HG03103 (cell line): ENCODE data around the gene PTPRT.

ENCODE experiments used
- ATAC-seq: cut with Tn5 transposase; IDR thresholded peaks from one replicate; pipeline ENCODE4 v1.9.1; 2021; ENCODE audit warnings: low read depth; ENCODE audit not compliant: unreplicated experiment

The PTPRT gene

GRCh38 chr20:42852691-42853090 lies 337.0 kb downstream of the PTPRT start:
- ATAC-seq: no peak

DNA sequence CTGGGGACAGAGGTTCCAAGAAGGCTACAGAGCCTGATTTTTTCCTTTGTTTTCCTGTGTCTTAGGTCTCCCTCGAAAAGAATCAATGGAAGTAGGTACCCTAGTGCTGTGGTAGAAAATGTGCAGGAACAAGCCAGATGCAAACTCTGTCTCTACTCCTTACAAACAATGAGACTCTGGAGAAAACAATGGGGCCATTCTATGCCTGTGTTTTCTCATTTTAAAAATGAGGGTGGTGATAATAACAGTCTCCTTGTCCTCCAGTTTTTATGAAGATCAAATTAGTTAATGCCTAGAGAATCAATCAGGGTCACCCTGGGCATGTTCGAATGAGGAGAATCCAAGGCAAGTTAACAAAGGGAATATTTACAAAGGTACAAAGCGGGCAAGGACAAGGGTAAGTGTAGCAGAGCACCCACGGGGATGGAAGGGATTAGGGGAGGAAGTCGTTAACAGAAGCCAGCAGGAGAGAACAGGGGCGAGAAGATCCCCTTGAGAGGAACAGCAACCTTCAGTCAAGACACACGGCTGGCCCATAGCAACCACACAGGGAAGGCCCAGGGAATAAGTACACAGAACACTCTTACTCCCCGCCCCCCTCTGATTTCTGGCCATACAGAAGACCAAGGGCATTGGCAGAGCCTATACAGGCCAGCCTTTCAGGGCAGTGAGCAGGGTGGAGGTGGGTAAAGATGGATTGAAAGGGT lies 342.8 kb downstream of the PTPRT start:
- no peak for ATAC-seq

DNA sequence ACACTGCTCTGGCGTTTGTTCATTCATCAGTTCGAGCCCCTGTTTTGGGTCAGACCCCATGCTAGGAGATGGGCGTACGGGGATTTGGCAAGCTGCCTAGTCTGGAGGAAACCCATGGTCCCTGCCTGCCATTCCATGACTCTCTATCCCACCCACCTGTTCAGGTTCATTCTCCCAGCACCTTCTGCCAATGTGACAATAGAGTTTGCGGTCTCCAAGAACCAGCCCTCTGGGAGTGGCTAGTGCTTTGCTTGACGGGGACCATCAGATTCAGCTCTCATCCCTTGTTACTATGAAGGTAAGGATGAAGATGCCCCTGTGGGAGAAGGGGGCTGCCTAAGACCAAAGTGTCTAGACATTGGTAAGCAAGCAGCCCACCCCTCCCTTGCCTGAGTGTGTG lies 345.0 kb downstream of the PTPRT start:
- no peak for ATAC-seq

GRCh38 chr20:42837456-42837855 lies 352.2 kb downstream of the PTPRT start:
- ATAC-seq: no peak

- ATAC-seq: no peak
Measured at GRCh38 chr20:42836339-42836738, 353.4 kb downstream of the PTPRT start.

DNA sequence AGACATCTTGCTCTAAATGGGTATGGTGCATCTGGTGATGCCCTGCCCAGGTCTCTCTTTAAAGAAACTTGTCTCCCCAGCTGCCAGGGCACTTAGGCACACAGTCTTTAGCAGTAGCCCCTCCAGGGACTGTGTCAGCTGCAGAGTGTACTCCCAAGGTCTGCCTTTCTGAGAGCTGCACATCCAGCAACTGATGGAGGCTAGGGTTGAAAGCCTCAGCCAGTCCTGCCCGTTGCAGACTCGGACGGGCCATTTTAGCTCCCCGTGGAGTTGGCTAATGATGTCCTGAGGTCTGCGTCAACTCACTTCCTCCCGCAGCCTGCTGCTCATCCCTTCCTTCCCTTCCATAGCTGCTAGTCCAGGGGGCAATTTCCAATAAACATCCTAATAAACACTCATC lies 381.8 kb downstream of the PTPRT start:
- no peak for ATAC-seq

DNA sequence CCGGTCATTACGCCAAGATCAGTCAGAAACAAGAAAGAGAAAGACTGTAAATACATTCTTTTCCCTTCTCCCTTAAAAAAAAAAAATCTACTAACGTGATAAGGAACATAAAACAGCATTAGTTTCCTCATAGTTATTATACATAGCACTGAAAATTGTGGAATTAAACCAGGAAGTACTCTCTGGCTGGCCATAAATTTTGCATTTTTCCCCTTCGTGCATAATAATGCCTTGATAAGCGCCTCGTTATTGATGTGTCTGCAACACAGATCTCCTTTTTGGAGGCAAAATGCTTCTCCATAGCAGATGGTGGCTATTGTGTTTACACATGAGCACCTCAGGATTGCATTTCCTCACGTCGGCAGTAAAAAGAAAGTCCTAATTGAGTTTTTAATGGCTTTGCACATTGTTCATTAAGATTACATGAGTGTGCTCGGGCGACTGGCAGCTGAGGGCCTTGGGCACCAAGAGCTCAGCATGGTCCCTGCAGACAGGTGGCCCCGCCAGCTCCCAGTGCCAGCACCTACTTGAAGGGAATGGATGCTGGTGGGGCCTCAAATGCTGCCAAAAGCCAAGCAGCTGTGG lies 394.5 kb downstream of the PTPRT start:
- ATAC-seq: no peak

GRCh38 chr20:42792052-42792451 lies 397.7 kb downstream of the PTPRT start:
- no peak for ATAC-seq

- no peak for ATAC-seq
Measured at GRCh38 chr20:42790111-42790510, 399.6 kb downstream of the PTPRT start.

- no peak for ATAC-seq
Measured at GRCh38 chr20:42788707-42789106, 401.0 kb downstream of the PTPRT start.

DNA sequence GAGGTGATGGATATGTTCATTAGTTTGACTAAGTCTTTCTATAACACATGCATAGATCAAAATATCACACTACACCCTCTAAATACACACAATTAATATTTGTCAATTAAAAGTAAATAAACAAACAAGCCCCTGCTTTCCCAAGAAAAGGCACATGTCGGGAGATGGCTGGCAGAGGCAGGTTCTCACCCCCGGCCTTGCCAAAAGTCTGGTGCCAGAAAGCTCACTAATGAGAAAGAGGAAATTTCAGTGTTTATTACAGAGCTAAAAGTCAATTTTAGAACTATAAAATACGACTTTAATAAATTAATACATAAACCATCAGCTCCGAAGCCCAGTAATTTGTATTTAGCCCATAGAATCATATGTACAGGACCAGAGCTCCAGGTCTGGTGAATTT lies 404.7 kb downstream of the PTPRT start:
- ATAC-seq: no peak

- no peak for ATAC-seq
Measured at GRCh38 chr20:42779216-42779615, 410.5 kb downstream of the PTPRT start.

GRCh38 chr20:42775866-42776265 lies 413.8 kb downstream of the PTPRT start:
- no peak for ATAC-seq

- ATAC-seq: no peak
Measured at GRCh38 chr20:42775037-42775436, 414.7 kb downstream of the PTPRT start.

DNA sequence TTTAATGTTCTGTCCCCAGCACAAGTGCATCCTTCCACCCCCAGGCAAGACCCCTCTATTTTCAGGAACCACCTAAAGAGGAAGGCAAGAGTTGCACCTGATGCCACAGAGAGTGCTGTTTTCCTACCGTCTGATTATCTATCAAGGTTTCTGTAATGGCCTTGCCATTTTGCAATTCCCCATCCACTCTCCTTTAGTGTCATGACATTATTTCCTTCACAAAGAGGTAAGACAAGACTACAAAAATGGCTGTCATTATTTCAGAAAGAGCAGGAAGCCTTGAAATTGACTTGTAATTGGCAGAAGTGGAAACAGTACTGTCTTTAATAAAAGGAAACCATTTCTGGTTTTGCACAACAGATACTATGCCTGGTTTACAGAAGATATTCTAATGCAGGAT lies 426.7 kb downstream of the PTPRT start:
- no peak for ATAC-seq

DNA sequence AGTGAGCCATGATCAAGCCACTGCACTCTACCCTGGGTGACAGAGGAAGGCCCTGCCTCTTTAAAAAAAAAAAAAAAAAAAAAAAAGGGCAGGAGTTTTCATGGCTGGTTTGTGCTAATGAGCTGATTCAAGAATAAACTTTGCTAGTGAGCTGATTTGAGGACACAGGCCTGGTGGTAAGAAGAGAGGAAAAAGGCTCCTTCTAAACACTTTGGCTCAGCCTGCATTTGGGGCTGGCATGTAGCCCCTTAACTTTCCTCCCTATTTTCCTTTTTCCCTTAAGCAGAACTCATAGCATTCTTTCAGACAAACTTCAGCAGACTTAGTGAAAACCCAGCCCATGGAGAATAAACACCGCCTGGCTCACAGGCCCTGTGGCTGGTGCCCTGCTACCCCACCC lies 432.7 kb downstream of the PTPRT start:
- ATAC-seq: no peak

GRCh38 chr20:42754706-42755105 lies 435.0 kb downstream of the PTPRT start:
- no peak for ATAC-seq

GRCh38 chr20:42752620-42753019 lies 437.1 kb downstream of the PTPRT start:
- no peak for ATAC-seq

DNA sequence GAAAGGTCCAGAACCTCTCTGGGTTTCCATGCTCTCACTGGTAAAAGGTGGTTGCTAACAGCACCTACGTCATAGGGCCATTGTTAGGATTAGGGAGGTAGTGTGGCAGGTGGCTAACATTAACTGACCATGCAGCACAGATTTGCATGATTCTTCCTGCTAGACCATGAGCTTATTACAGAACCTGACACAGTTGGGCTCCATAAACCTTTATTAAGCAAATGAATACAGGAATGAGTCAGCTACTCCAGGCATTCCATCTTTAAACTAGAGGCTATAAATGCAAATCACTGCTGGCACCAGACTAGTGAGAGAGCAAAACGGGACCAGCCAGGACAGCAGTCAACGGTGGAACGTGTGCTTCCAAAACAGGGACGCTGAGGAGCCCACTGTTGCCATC lies 440.1 kb downstream of the PTPRT start:
- ATAC-seq: no peak

GRCh38 chr20:42747765-42748411 lies 441.8 kb downstream of the PTPRT start:
- ATAC-seq: no peak

GRCh38 chr20:42744756-42745465 lies 444.8 kb downstream of the PTPRT start:
- no peak for ATAC-seq
